GM20000 (cell line): ENCODE measurements around the gene SPATA33.

ENCODE experiments used
- DNase-seq: peaks from one replicate; pipeline ENCODE4 v3.0.0; 2012; ENCODE audit warnings: low spot score
- CTCF ChIP-seq: IDR thresholded peaks from 2 replicates; pipeline ENCODE4 v1.5.1; 2012; ENCODE audit warnings: mild to moderate bottlenecking, control low read depth; ENCODE audit errors: extremely low read depth, missing control alignments

Gene SPATA33

GRCh38 chr16:89615176-89615575 lies 42.5 kb upstream of the SPATA33 start:
- no peak for DNase-seq
- no peak for TF ChIP-seq CTCF

GRCh38 chr16:89615596-89616090 lies 42.0 kb upstream of the SPATA33 start:
- peak; percentile 75 for DNase-seq

GRCh38 chr16:89616623-89617022 lies 41.0 kb upstream of the SPATA33 start:
- DNase-seq: no peak
- TF ChIP-seq CTCF: no peak

More at GRCh38 chr16:89615596-89616090, 42.0 kb upstream of the SPATA33 start:
- TF ChIP-seq CTCF: no peak

- no peak for TF ChIP-seq CTCF
- DNase-seq: no peak
Observed at GRCh38 chr16:89617036-89617435, 40.6 kb upstream of the SPATA33 start.

GRCh38 chr16:89618109-89618998 lies 39.3 kb upstream of the SPATA33 start:
- DNase-seq: no peak
- no peak for TF ChIP-seq CTCF

GRCh38 chr16:89619840-89620239 lies 37.8 kb upstream of the SPATA33 start:
- TF ChIP-seq CTCF: no peak
- no peak for DNase-seq

GRCh38 chr16:89620406-89620841 lies 37.2 kb upstream of the SPATA33 start:
- no peak for TF ChIP-seq CTCF
- no peak for DNase-seq
